Uterus (tissue), 4 donors: ENCODE results near the gene ME3. TPM values are rescaled to one million over a fixed set of nuclear protein-coding genes. Genes with fewer than 3 reads are reported as not detected.
"Not testable (repeated sequence)": the region's sequence is repeated elsewhere in the genome, so short reads cannot be mapped to it uniquely, and the experiment has no call there.

ENCODE experiments used
- DNase-seq, 2 donors: peaks; one replicate each; pipeline ENCODE4 v3.0.0-alpha.2; 2019 to 2020
- H3K27ac ChIP-seq, 2 donors: fragments of 200-600 bp; sonication (generic); 1 replicate in 1 of 2; 2 replicates in 1 of 2; pipeline ENCODE4 v1.5.1; 2016 to 2018
- H3K27me3 ChIP-seq, 2 donors: fragments of 200-600 bp; sonication (generic); one replicate each; pipeline ENCODE4 v1.5.1; 2018 to 2019; ENCODE audit warnings: control low read depth in 1 of 2
- H3K36me3 ChIP-seq, 2 donors: fragments of 200-600 bp; sonication (generic); one replicate each; pipeline ENCODE4 v1.5.1; 2019; ENCODE audit warnings: control low read depth in 1 of 2
- H3K4me1 ChIP-seq, 2 donors: fragments of 200-600 bp; sonication (generic); one replicate each; pipeline ENCODE4 v1.5.1; 2018 to 2019; ENCODE audit warnings: control low read depth in 1 of 2
- H3K4me3 ChIP-seq, 2 donors: fragments of 200-600 bp; sonication (generic); 1 replicate in 1 of 2; 2 replicates in 1 of 2; pipeline ENCODE4 v1.5.1; 2018 to 2019; ENCODE audit warnings: mild to moderate bottlenecking in 1 of 2
- H3K9me3 ChIP-seq, 2 donors: fragments of 200-600 bp; sonication (generic); one replicate each; pipeline ENCODE4 v1.5.1; 2019; ENCODE audit warnings: control low read depth in 1 of 2
- CTCF ChIP-seq, 4 experiments: fragments of 200-600 bp in 2 of 4; fragments of 450-650 bp in 2 of 4; sonication (generic) in 2 of 4; IDR thresholded peaks; one replicate each; pipeline ENCODE4 v1.5.1; 2016 to 2019; ENCODE audit warnings: antibody characterized with exemption in 4 of 4, mild to moderate bottlenecking in 2 of 4, moderate library complexity in 1 of 4
- POLR2A ChIP-seq, 2 donors: fragments of 450-650 bp; IDR thresholded peaks; one replicate each; pipeline ENCODE4 v1.6.1; 2016; ENCODE audit warnings: antibody characterized with exemption in 2 of 2, mild to moderate bottlenecking in 1 of 2, moderate library complexity in 1 of 2
- intact Hi-C: fragments of 100-400 bp; cut with DNase I; formaldehyde crosslinking; loops from one replicate; pipeline ENCODE4 v1.15.1; 2023; ENCODE audit warnings: low total_unique reads
- total RNA-seq, 4 donors: library from RNA; depleted of rRNA in 3 of 4; stranded (reverse); fragments of >200 nt in 3 of 4; gene quantifications; one replicate each; pipeline versions ENCODE4 v1.1.0 to v1.2.4, GENCODE V29; 2014 to 2023
- donor health status: DM: yes; HTN: yes; CAD: no.

ME3 gene
- total RNA-seq, 4 donors from 2014 or later = 44.3 to 169 (median 54.2) TPM

- Histone ChIP-seq H3K36me3 (no peaks in the 10 kb centered on the region), H3K27me3 (no peaks in the 10 kb centered on the region), H3K9me3 (peaks cover 0 to 3% of the 10 kb centered on the region in 2 donors), H3K27ac (no peak overlapping the region), H3K4me1 (no peaks in the 10 kb centered on the region), H3K4me3 (no peak overlapping the region)
- DNase-seq = no peak
- intact Hi-C loops = no loop called here
- TF ChIP-seq CTCF (IDR thresholded peaks at IDR 0.05) = no peak
- TF ChIP-seq POLR2A (IDR thresholded peaks at IDR 0.05) = no peak
These were observed 241.2 kb downstream of the ME3 start for GRCh38 chr11:86431258-86431657.

GRCh38 chr11:86427441-86427840, 245.0 kb downstream of the ME3 start:
- no peak overlapping the region for H3K4me3 ChIP-seq
- H3K27me3 ChIP-seq = no peaks in the 10 kb centered on the region
- no peak for DNase-seq
- no peak for TF ChIP-seq POLR2A (IDR thresholded peaks at IDR 0.05)
- TF ChIP-seq CTCF (IDR thresholded peaks at IDR 0.05) = no peak
- H3K27ac ChIP-seq = no peak overlapping the region
- H3K9me3 ChIP-seq = peaks cover 0 to 3% of the 10 kb centered on the region in 2 donors
- intact Hi-C loops = no loop called here
- H3K36me3 ChIP-seq = no peaks in the 10 kb centered on the region
- no peaks in the 10 kb centered on the region for H3K4me1 ChIP-seq

GRCh38 chr11:86423488-86423887, 248.9 kb downstream of the ME3 start:
- H3K27ac ChIP-seq, intact Hi-C loops, H3K4me1 ChIP-seq, DNase-seq, H3K36me3 ChIP-seq, H3K27me3 ChIP-seq, H3K9me3 ChIP-seq, H3K4me3 ChIP-seq: not testable (repeated sequence)

GRCh38 chr11:86422371-86422770, 250.0 kb downstream of the ME3 start:
- no peak for TF ChIP-seq CTCF (IDR thresholded peaks at IDR 0.05)
- peaks cover 0 to 3% of the 10 kb centered on the region in 2 donors for H3K9me3 ChIP-seq
- H3K4me3 ChIP-seq = no peak overlapping the region
- no peaks in the 10 kb centered on the region for H3K4me1 ChIP-seq
- DNase-seq = no peak
- no peaks in the 10 kb centered on the region for H3K36me3 ChIP-seq
- H3K27ac ChIP-seq = no peak overlapping the region
- intact Hi-C loops = no loop called here
- H3K27me3 ChIP-seq = no peaks in the 10 kb centered on the region

GRCh38 chr11:86421946-86422345, 250.5 kb downstream of the ME3 start:
- H3K4me1 ChIP-seq = no peaks in the 10 kb centered on the region
- no peak overlapping the region for H3K4me3 ChIP-seq
- no peak for DNase-seq
- TF ChIP-seq POLR2A (IDR thresholded peaks at IDR 0.05) = no peak
- no peak for TF ChIP-seq CTCF (IDR thresholded peaks at IDR 0.05)
- no peak overlapping the region for H3K27ac ChIP-seq
- H3K9me3 ChIP-seq = peaks cover 0 to 3% of the 10 kb centered on the region in 2 donors
- no peaks in the 10 kb centered on the region for H3K36me3 ChIP-seq
- intact Hi-C loops = no loop called here
- H3K27me3 ChIP-seq = no peaks in the 10 kb centered on the region

GRCh38 chr11:86418917-86419316, 253.5 kb downstream of the ME3 start:
- H3K4me1 ChIP-seq = no peaks in the 10 kb centered on the region
- H3K36me3 ChIP-seq = no peaks in the 10 kb centered on the region
- H3K27ac ChIP-seq = no peak overlapping the region
- intact Hi-C loops = no loop called here
- H3K9me3 ChIP-seq = no peaks in the 10 kb centered on the region
- no peak for DNase-seq
- no peak overlapping the region for H3K4me3 ChIP-seq
- no peak for TF ChIP-seq POLR2A (IDR thresholded peaks at IDR 0.05)
- TF ChIP-seq CTCF (IDR thresholded peaks at IDR 0.05) = no peak
- H3K27me3 ChIP-seq = no peaks in the 10 kb centered on the region
